Muscle of leg (tissue), 11 donors: ENCODE data around the gene TECTA. TPM values are rescaled to one million over a fixed set of nuclear protein-coding genes. Genes with fewer than 3 reads are reported as not detected.
"Not testable (repeated sequence)": the region's sequence is repeated elsewhere in the genome, so short reads cannot be mapped to it uniquely, and the experiment has no call there.

Experiments
- DNase-seq: peaks from one replicate; pipeline ENCODE4 v3.0.0; 2013
- H3K27ac ChIP-seq: one replicate; pipeline ENCODE4 v1.5.1; 2013; ENCODE audit warnings: mild to moderate bottlenecking, low read length, control low read depth
- H3K27me3 ChIP-seq: one replicate; pipeline ENCODE4 v1.6.1; 2013; ENCODE audit warnings: low read length; ENCODE audit not compliant: control insufficient read depth, insufficient read depth
- H3K36me3 ChIP-seq: one replicate; pipeline ENCODE4 v1.6.1; 2013; ENCODE audit warnings: low read length; ENCODE audit not compliant: control insufficient read depth, insufficient read depth
- H3K4me1 ChIP-seq: one replicate; pipeline ENCODE4 v1.6.1; 2013; ENCODE audit warnings: low read length; ENCODE audit not compliant: control insufficient read depth, insufficient read depth
- H3K4me3 ChIP-seq: one replicate; pipeline ENCODE4 v1.5.1; 2013; ENCODE audit warnings: low read length, control low read depth
- H3K9me3 ChIP-seq: replicated peaks from 2 replicates; pipeline ENCODE4 v1.6.1; 2013; ENCODE audit warnings: low read depth, low read length; ENCODE audit not compliant: control insufficient read depth
- WGBS: methylation state at CpG from one replicate; pipeline ENCODE4 v1.1.5; 2013; ENCODE audit warnings: missing lambda C conversion rate; ENCODE audit not compliant: insufficient coverage; 5-methylcytosine and 5-hydroxymethylcytosine counted together
- polyA plus RNA-seq, 8 donors: library from polyadenylated mRNA; unstranded; fragments of 120-200 nt; gene quantifications; one replicate each; pipeline versions ENCODE4 v1.2.1 to v1.2.3, GENCODE V29; 2013; ENCODE audit warnings: inconsistent platforms in 1 of 8, low replicate concordance in 1 of 8; ENCODE audit not compliant: insufficient read length in 8 of 8, insufficient read depth in 1 of 8
- total RNA-seq: library from RNA; stranded (reverse); fragments of 120-200 nt; gene quantifications from one replicate; pipeline ENCODE4 v1.2.4, GENCODE V29; 2013

Gene TECTA
- total and polyA plus RNA-seq, 9 donors: 0.89 to 1.7 (median 1.4) TPM

DNA sequence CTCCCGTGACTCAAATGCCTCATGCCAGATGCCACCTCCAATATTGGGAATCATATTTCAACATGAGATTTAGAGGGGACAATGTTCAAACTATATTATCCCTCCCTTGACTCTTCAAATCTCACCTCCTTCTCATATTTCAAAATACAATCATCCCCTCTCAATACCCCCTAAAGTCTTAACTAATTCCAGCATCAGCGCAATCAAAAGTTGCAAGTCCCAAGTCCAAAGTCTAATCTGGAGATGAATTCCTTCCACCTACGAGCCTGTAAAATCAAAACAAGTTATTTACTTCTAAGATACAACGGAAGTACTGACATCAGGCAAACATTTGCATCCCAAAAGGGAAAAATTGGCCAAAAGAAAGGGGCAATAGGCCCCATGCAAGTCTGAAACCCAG, 124.3 kb downstream of the TECTA start:
- no peaks in the 10 kb centered on the region for H3K36me3 ChIP-seq
- H3K4me1 ChIP-seq: no peaks in the 10 kb centered on the region
- 100% methylated on average over 1 of the region's 4 CpGs for WGBS
- no peaks in the 10 kb centered on the region for H3K9me3 ChIP-seq
- peaks cover 3% of the 10 kb centered on the region for H3K27me3 ChIP-seq
- H3K4me3 ChIP-seq: no peak overlapping the region
- no peak overlapping the region for H3K27ac ChIP-seq
- no peak for DNase-seq

DNA sequence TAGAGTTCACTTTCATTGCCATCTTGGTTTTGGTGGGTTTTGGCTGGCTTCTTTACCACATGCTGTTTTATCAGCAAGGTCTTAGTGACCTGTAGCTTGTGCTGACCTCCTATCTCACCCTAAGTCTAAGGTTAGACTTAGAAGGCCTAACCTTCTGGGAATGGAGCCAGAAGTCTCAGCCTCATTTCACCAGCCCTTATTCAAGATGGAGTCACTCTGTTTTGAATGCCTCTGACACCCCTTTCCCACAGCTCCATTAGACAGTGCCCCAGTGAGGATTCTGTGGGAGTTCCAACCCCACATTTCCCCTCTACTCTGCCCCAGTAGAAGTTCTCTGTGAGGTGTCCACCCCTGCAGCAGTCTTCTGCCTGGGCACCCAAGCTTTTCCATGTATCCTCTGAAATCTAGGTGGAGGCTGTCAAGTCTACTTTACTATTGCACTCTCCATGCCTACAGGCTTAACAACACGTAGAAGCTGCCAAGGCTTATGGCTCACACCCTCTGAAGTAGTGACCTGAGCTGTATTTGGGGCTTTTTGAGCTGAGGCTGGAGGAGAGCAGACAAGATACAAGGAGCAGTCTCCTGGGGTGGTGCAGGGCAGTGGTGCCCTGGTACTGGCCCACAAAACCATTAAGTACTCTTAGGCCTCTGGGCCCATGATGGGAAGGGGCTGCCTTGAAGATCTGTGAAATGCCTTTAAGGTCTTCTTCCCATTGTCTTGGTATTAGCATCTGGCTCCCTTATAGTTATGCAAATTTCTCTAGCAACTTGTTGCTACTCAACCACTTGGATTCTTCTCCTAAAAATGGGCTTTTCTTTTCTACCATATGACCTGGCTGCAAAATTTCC, 125.6 kb downstream of the TECTA start:
- H3K27me3 ChIP-seq: peaks cover 3% of the 10 kb centered on the region
- no peaks in the 10 kb centered on the region for H3K9me3 ChIP-seq
- no peak for DNase-seq
- no peak overlapping the region for H3K4me3 ChIP-seq
- no peak overlapping the region for H3K27ac ChIP-seq
- WGBS: no CpG with 5 or more reads among the region's 1 CpG
- H3K36me3 ChIP-seq: no peaks in the 10 kb centered on the region
- no peaks in the 10 kb centered on the region for H3K4me1 ChIP-seq

DNA sequence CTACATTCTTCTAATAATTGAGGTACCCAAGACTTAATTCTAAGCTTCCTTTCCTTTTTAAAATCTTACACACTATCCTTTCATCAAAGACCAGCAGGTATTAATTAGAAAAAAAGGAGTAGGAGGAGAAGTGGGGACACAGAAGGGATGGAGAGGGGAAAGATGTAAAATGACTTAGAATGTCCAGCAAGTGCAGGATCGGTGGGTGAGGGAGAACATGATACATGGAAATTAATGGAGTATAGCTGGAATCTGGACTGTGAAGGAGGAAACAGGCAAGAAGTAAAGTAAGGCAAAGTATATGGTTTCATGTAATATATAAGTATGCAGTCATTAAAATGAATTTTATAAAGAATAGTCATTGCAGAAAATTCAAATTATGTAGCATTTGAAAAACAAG, 127.8 kb downstream of the TECTA start:
- Histone ChIP-seq H3K27me3 (peaks cover 4% of the 10 kb centered on the region), H3K9me3 (no peaks in the 10 kb centered on the region), H3K4me1 (no peaks in the 10 kb centered on the region), H3K36me3 (no peaks in the 10 kb centered on the region), H3K4me3 (no peak overlapping the region), H3K27ac (no peak overlapping the region)
- 100% methylated on average over 1 of the region's 1 CpG for WGBS
- no peak for DNase-seq

DNA sequence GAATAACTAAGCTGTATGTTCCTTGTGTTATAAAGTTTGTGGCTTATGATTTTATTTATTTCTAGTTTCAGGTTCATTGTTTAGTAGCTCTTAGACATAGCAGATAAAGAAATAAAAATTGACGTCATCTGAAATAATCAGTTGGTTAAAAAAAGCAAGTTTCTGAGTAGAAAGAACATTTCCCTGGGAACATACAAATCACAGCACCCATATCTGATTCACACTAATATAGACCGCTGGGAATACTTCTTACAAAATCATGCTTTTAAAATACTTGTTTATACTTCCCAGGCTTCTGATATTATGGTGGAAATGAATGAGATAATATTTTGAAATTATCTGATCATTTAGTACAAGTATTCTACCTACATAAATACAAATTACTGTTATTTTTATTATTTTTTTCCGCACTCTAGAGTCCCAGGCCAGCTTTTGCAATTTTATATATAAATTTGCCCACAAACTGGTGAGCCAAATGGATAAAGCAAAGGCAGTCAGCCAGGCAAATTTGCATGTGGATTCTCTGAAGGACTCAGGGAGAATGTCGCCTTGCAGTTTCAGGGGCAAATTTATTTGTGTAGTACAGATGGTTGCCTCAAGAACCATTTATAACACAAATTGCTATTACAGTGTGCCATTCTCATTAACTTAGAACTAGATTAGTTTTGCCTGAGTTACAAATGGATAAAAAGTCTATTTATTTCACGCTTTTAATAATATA, 128.6 kb downstream of the TECTA start:
- peaks cover 4% of the 10 kb centered on the region for H3K27me3 ChIP-seq
- no peak for DNase-seq
- H3K4me1 ChIP-seq: no peaks in the 10 kb centered on the region
- no peak overlapping the region for H3K4me3 ChIP-seq
- no peaks in the 10 kb centered on the region for H3K36me3 ChIP-seq
- H3K9me3 ChIP-seq: no peaks in the 10 kb centered on the region
- no CpG with 5 or more reads among the region's 5 CpGs for WGBS
- H3K27ac ChIP-seq: no peak overlapping the region

GRCh38 chr11:121231576-121232278, 130.7 kb downstream of the TECTA start:
- H3K27ac ChIP-seq: no peak overlapping the region
- H3K9me3 ChIP-seq: no peaks in the 10 kb centered on the region
- H3K27me3 ChIP-seq: peaks cover 4% of the 10 kb centered on the region
- no peaks in the 10 kb centered on the region for H3K36me3 ChIP-seq
- WGBS: 73% methylated on average over 4 of the region's 8 CpGs
- no peak for DNase-seq
- no peak overlapping the region for H3K4me3 ChIP-seq
- peaks cover 7% of the 10 kb centered on the region for H3K4me1 ChIP-seq

DNA sequence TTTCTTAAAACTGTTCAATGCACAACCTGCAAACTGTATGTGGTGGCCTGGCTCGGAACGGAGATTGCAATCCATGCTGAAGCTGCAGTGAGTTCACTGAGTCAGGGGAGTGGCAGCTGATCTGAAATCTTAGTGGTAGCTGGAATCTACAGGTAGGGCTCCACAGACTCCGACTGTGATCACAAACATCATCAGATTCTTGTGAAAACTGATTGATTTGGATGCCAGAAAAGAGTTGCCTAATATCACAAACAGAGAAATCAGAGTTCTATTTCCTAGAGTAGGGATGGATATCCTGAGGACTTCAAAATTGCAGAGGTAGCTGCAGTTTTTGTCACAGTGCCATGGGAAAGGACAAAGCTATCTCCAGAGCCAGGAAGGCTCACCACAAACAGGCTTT, 134.0 kb downstream of the TECTA start:
- no peak overlapping the region for H3K4me3 ChIP-seq
- H3K9me3 ChIP-seq: no peaks in the 10 kb centered on the region
- peaks cover 21% of the 10 kb centered on the region for H3K4me1 ChIP-seq
- no peaks in the 10 kb centered on the region for H3K36me3 ChIP-seq
- no peak overlapping the region for H3K27ac ChIP-seq
- no peak for DNase-seq
- 75% methylated on average over 2 of the region's 3 CpGs for WGBS
- peaks cover 2% of the 10 kb centered on the region for H3K27me3 ChIP-seq

DNA sequence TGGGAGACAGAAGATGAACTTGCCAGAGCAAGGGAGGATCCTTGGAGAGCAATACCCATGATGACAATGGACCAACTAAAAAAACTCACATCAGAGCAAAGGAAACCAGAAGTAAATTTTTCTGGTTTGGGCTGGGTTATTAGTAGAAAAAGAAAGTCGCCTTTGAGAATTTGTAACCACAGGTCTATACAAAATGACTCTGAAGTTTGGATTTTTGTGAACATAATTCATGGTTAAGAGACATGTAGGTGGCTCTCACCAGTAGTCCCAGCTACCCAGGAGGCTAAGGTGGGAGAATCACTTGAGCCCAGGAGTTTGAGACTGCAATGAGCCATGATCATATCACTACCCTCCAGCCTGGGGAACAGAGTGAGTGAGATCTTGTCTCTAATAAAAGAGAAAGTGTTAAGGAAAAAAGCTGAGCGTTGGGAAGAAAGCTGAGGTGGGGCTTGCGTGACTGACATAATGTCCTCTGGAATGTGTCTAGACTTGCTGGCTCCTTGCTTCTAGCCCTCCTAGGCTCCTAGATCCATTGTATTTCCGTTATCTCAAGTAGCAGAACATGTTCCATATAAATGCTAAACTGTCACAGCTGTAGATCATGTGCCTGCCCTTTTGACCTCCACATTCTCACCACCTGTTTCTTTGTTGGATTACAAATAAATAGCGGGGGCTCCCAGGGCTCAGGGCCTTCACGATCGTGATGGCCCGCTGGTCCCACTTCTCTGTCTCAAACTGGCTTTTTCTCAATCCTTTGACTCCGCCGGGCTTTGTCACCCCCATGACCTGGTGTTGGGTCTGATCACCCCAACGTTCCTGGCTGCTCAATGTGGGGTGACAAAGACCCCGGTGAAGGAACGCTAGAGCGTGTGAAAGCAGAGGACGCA, 135.3 kb downstream of the TECTA start:
- peaks cover 2% of the 10 kb centered on the region for H3K27me3 ChIP-seq
- H3K4me3 ChIP-seq: no peak overlapping the region
- 53% methylated on average over 15 of the region's 15 CpGs for WGBS
- H3K4me1 ChIP-seq: peaks cover 30% of the 10 kb centered on the region
- H3K9me3 ChIP-seq: no peaks in the 10 kb centered on the region
- peak; percentile 6 for DNase-seq
- peak overlapping the region; percentile 21 for H3K27ac ChIP-seq
- H3K36me3 ChIP-seq: no peaks in the 10 kb centered on the region

DNA sequence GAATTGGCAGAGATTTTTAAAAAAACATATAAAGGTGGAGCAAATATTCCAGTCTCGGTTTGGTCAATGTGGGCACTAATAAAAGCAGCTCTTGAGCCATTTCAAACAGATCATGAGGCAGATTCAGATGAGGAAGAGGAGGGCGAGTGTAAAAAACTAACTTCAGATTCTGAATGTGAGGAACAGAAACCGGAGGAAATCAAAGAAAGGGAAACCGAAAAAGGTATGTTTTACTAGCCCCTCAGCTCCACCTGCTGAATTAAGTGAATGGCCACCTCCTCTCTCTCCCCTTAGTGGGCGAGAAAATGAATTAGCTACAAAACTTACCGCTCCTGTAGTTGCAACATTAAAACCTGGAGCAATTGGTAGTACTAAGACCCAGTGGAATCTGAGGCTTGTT, 136.2 kb downstream of the TECTA start:
- WGBS: 63% methylated on average over 1 of the region's 6 CpGs
- H3K9me3 ChIP-seq, H3K36me3 ChIP-seq, DNase-seq, H3K4me3 ChIP-seq, H3K27me3 ChIP-seq: not testable (repeated sequence)
- peak overlapping the region; percentile 57 for H3K27ac ChIP-seq
- peaks cover 37% of the 10 kb centered on the region for H3K4me1 ChIP-seq

- H3K9me3 ChIP-seq: no peaks in the 10 kb centered on the region
- peaks cover 37% of the 10 kb centered on the region for H3K4me1 ChIP-seq
- DNase-seq: peak; percentile 63
- no peaks in the 10 kb centered on the region for H3K27me3 ChIP-seq
- WGBS: 67% methylated on average over 4 of the region's 12 CpGs
- no peak overlapping the region for H3K4me3 ChIP-seq
- H3K36me3 ChIP-seq: no peaks in the 10 kb centered on the region
- peak overlapping the region; percentile 57 for H3K27ac ChIP-seq
Observed at GRCh38 chr11:121237686-121238658, 136.9 kb downstream of the TECTA start.
